HG03439 (cell line): Measurements from ENCODE around the gene AMIGO1.

Experiments
- ATAC-seq: cut with Tn5 transposase; IDR thresholded peaks from one replicate; pipeline ENCODE4 v1.9.1; 2021; ENCODE audit warnings: mild to moderate bottlenecking, moderate library complexity; ENCODE audit not compliant: unreplicated experiment

AMIGO1 gene

GRCh38 chr1:109503935-109504334 is 5.6 kb downstream of the AMIGO1 start:
- no peak for ATAC-seq

- no peak for ATAC-seq
These were observed 7.1 kb downstream of the AMIGO1 start for GRCh38 chr1:109502364-109502851.

GRCh38 chr1:109501644-109502363 is 7.7 kb downstream of the AMIGO1 start:
- ATAC-seq, result no peak

DNA sequence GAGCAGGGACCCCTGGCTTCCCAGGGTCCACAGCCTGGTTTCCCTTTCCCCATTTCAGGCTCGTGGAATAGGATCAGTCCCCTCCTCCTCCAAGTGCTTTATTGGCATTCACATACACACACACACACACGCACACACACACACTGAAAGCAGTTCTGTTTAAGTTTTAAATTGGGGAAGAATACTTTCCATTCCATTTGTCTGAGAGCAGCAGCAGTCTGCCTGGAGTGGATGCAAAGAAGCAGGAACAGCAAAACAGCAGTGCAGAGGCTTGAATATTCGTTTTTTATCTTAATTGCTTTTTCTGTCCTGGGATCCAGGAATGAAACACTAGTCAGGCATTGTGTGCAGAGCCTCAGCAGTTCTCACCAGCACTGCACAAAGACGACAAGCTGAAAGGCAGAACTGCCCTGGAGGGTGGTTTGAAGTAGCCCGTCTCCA is 8.6 kb downstream of the AMIGO1 start:
- ATAC-seq, result no peak

GRCh38 chr1:109499661-109500536 is 9.6 kb downstream of the AMIGO1 start:
- no peak for ATAC-seq

DNA sequence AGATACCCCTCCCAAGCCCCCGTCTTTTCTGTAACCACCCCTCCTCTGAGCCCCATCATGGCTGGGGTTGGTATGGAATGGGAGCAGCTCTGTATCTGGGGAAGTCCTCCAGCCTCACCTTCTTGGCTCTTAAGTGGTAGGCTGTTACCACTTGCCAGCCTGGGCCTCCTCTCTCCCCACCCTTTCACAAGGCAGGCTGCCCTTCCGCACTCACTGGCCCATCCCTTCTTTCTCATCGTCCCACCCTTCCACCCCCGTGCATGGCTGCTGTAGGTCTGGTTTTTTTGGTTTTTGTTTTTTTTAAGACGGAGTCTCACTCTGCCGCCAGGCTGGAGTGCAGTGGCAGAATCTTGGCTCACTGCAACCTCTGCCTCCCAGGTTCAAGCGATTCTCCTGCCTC is 10.4 kb downstream of the AMIGO1 start:
- no peak for ATAC-seq

GRCh38 chr1:109498161-109498801 is 11.2 kb downstream of the AMIGO1 start:
- ATAC-seq, result no peak

- ATAC-seq, result no peak
These were observed 11.9 kb downstream of the AMIGO1 start for GRCh38 chr1:109497449-109498160.

- no peak for ATAC-seq
These were observed 13.8 kb downstream of the AMIGO1 start for GRCh38 chr1:109495738-109496137.

- peak; percentile 86 for ATAC-seq
These were observed 15.6 kb downstream of the AMIGO1 start, which contains the start of gene CYB561D1 for GRCh38 chr1:109493805-109494539. Gene CYB561D1 (plus strand): TSS chr1:109494094. CDS start chr1:109494140, 46 bp downstream.

GRCh38 chr1:109493227-109493626 is 16.3 kb downstream of the AMIGO1 start:
- ATAC-seq, result no peak

GRCh38 chr1:109492779-109493178 is 16.7 kb downstream of the AMIGO1 start:
- no peak for ATAC-seq

DNA sequence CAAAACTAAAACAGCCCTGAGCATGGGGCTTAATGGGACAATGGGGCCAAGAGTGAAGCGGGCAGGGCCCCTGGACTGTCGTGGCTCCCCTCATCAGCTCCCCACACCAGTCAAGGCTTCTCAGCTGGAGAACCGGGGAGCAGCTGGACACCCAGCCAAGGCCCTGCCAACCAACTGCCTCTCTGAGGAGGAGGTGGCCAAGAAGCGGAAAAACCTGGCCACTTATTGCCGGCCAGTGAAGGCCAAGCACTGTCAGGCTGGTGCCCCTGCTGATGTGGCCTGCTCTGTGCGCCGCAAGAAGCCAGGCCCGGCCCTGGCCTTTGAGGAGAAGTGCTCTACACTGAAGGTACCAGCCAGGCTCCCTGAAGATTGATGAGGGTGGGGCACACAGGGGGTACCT is 18.2 kb downstream of the AMIGO1 start:
- no peak for ATAC-seq

DNA sequence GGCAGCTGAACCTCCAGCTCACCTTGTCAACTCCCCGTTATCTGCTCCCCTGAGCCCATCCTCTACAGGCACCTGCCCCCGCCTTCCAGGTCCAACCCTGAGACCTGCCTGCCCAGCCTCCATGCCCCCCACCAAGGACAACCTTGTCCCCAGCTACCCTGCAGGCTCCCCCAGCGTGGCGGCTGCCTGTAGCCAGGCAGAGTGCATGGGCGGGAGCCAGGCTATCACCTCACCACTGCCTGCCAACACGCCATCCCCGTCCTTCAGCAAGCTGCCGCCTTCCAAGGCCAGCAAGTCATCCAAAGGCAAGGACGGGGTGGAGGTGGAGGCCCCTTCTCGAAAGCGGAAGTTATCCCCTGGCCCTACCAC is 18.6 kb downstream of the AMIGO1 start:
- ATAC-seq, result no peak

- ATAC-seq, result no peak
These were observed 19.2 kb downstream of the AMIGO1 start for GRCh38 chr1:109490029-109490933.

GRCh38 chr1:109488696-109489095 is 20.8 kb downstream of the AMIGO1 start:
- ATAC-seq, result no peak

DNA sequence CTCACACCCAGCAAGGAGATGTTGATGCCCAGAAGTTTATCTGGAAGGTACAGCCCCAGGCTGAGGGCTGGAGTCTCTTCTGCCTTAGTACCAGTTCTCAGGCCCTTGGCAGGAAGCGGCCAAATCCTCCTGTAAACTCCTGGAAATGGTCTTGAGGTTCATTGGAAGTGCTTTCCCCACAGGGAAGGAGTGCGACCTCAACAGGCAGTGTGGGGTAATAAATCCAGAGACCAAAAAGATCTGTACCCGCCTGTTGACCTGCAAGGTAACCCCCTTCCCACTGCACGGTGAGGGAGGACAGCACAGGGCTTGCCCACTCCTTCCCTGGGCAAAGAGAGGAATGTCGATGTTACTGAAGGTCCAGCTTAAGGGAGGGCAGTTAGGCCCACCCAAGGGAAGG is 21.3 kb downstream of the AMIGO1 start:
- ATAC-seq, result no peak

GRCh38 chr1:109487261-109487660 is 22.3 kb downstream of the AMIGO1 start:
- no peak for ATAC-seq

DNA sequence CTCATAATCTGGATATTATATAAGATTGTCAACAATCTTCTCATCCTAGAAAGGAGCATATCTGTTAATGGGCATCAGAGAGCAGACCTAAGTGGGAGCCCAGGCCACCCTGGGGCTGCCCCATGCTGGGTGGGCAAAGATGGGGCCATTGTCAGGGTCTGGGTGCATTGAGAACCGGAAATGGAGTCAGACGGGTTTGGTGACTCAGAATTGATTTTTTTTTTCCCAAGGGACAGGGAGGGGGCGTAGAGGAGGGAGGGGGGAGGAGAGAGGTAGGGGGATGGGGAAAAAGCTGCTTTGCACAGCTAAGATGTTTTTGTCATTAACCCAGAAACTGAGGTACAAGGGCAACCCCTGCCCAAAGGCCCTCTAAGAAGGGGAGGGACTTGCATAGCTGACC is 24.5 kb downstream of the AMIGO1 start:
- no peak for ATAC-seq
